ENCODE data around the gene TSPAN2. TPM values are rescaled to one million over a fixed set of nuclear protein-coding genes. Genes with fewer than 3 reads are reported as not detected.

Gene TSPAN2
- total and polyA plus RNA-seq, 7 donors: 0.46 to 122 (median 61.5) TPM

DNA sequence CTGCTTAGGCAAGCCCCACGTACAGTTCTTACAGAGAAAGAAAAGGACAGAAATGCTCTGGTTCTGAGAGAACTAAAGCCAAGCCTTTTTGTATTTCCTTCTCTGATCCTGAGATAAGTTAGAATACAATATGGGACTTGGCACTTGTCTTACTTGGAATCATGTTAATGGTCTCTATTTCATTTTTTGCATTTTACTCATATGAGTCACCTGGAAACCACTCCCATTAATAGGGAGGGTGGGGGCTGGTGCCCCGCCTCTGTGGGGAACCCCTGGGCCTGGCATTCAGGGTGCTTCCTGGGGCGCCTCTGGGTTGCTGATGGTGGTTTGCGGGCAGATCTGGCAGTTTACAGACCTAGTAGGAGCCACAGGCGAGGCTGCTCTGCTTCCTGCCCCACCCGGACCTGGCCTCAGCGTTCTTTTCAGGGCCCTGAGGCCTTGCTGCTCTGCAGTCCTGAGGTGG, 26.7 kb downstream of the TSPAN2 start:
- intact Hi-C loops (cut with DNase I): no loop called here

DNA sequence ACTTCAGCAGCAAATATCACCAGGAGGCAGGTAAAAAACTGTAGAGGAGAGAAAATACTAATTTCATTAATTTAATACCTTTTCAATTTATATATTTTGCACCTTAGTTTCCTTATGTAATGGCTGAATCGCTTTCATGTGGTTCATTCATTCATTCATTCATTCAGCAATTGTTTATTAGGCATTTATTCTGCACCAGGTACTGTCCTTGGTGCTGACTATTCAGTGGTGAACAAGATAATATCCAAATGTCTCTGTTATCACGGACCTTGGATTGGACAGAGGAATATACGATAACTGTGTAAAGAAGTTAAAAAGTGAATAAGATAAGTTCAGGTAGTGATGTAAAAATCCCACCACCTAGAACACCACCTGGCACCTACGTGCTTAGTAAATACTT, 28.8 kb downstream of the TSPAN2 start:
- TF ChIP-seq POLR2A (IDR thresholded peaks at IDR 0.05): no peak
- no peak for TF ChIP-seq POLR2AphosphoS5 (IDR thresholded peaks at IDR 0.05)
- no peak for TF ChIP-seq EP300 (IDR thresholded peaks at IDR 0.05)
- TF ChIP-seq, protein P1, sequence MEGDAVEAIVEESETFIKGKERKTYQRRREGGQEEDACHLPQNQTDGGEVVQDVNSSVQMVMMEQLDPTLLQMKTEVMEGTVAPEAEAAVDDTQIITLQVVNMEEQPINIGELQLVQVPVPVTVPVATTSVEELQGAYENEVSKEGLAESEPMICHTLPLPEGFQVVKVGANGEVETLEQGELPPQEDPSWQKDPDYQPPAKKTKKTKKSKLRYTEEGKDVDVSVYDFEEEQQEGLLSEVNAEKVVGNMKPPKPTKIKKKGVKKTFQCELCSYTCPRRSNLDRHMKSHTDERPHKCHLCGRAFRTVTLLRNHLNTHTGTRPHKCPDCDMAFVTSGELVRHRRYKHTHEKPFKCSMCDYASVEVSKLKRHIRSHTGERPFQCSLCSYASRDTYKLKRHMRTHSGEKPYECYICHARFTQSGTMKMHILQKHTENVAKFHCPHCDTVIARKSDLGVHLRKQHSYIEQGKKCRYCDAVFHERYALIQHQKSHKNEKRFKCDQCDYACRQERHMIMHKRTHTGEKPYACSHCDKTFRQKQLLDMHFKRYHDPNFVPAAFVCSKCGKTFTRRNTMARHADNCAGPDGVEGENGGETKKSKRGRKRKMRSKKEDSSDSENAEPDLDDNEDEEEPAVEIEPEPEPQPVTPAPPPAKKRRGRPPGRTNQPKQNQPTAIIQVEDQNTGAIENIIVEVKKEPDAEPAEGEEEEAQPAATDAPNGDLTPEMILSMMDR (IDR thresholded peaks at IDR 0.05): no peak
- no peak for DNase-seq
- intact Hi-C loops (cut with DNase I): no loop called here
- Histone ChIP-seq H3K36me3 (peaks cover 0 to 33% (median 2%) of the 10 kb centered on the region in 4 donors), H3K27me3 (no peaks in the 10 kb centered on the region), H3K27ac (no peak overlapping the region), H3K4me3 (no peak overlapping the region), H3K9me3 (no peaks in the 10 kb centered on the region), H3K4me1 (peaks cover 0 to 42% (median 35%) of the 10 kb centered on the region in 4 donors)
- 64 to 80% methylated on average over 4 of the region's 4 CpGs for WGBS, 2 donors

More for the DNA sequence above, 26.7 kb downstream of the TSPAN2 start:
- H3K27me3 ChIP-seq: no peaks in the 10 kb centered on the region
- peaks cover 0 to 41% (median 29%) of the 10 kb centered on the region in 4 donors for H3K4me1 ChIP-seq
- H3K4me3 ChIP-seq: no peak overlapping the region
- peaks cover 0 to 26% (median 2%) of the 10 kb centered on the region in 4 donors for H3K36me3 ChIP-seq
- TF ChIP-seq EP300 (IDR thresholded peaks at IDR 0.05) (no peak), POLR2A (IDR thresholded peaks at IDR 0.05) (no peak), POLR2AphosphoS5 (IDR thresholded peaks at IDR 0.05) (no peak)
- TF ChIP-seq, protein P1 (IDR thresholded peaks at IDR 0.05): no peak
- no peaks in the 10 kb centered on the region for H3K9me3 ChIP-seq
- 9 to 27% methylated on average over 7 of the region's 7 CpGs for WGBS, 2 donors
- H3K27ac ChIP-seq: peak overlapping the region; percentile 28 to 87 (median 41)
- no peak for DNase-seq

DNA sequence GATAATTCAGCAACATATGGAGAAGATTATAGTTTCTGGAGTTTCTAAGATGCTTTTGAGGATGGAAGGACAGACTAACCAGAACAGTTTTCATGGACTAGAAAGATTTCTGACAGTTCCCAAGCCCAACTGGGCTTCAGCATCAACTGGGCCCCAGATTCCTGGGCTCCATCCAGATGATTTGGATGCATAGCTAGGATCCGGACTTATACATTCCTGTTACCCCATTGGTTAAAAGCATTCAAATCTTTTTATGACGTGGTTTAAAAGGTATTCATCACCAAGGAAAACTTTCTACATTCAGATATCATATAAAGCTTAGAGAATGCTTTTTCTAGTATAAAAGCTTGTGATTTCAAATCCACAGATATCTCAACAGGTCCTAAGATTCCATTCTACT, 30.0 kb downstream of the TSPAN2 start:
- H3K27me3 ChIP-seq: no peaks in the 10 kb centered on the region
- peaks cover 0 to 33% (median 26%) of the 10 kb centered on the region in 4 donors for H3K4me1 ChIP-seq
- no peak overlapping the region for H3K27ac ChIP-seq
- intact Hi-C loops (cut with DNase I): loop anchor here (10.0 kb wide), 1 partner anchor 305 kb away; the partner anchor contains the start of gene CSDE1
- no peak overlapping the region for H3K4me3 ChIP-seq
- 44 to 48% methylated on average over 2 of the region's 2 CpGs for WGBS, 2 donors
- no peaks in the 10 kb centered on the region for H3K9me3 ChIP-seq
- TF ChIP-seq POLR2A (IDR thresholded peaks at IDR 0.05) (no peak), EP300 (IDR thresholded peaks at IDR 0.05) (no peak), POLR2AphosphoS5 (IDR thresholded peaks at IDR 0.05) (no peak)
- TF ChIP-seq, protein P1 (IDR thresholded peaks at IDR 0.05): no peak
- no peak for DNase-seq
- H3K36me3 ChIP-seq: peaks cover 0 to 37% (median 2%) of the 10 kb centered on the region in 4 donors

DNA sequence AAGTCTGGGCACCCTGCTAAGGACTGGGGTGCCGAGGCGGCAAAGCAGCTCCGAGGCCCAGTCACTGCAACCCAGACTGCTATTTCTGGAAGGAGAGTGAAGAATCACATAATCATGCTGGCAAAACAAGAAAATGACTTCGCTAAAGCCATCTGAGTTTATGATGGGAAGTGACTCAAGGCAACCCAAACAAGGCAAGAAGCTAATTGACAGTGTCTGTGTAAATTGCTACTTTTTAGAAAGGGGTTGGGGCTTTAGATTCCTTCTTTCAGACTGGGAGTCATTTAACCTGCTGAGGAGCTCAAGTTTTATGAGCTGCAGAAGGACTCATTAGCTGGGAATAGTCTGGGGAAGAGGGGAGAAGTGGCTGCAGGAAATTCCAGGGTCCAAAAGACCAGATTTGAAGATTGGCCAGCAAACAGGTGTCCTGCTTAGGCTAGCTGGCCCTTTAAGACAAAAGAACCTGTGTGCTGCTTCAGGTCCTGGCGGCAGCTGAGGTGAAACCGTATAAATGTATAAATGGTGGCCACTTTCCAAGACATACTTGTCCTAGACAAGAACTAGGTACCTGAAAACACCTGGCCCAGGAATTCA, 31.5 kb downstream of the TSPAN2 start:
- peak overlapping the region; percentile 48 to 76 (median 70) for H3K27ac ChIP-seq
- no peak for TF ChIP-seq EP300 (IDR thresholded peaks at IDR 0.05)
- TF ChIP-seq, protein P1 (IDR thresholded peaks at IDR 0.05): no peak

More for the DNA sequence above, 31.5 kb downstream of the TSPAN2 start:
- peaks cover 0 to 31% (median 23%) of the 10 kb centered on the region in 4 donors for H3K4me1 ChIP-seq
- no peak overlapping the region for H3K4me3 ChIP-seq
- DNase-seq: no peak
- H3K9me3 ChIP-seq: no peaks in the 10 kb centered on the region
- peaks cover 0 to 51% (median 2%) of the 10 kb centered on the region in 4 donors for H3K36me3 ChIP-seq
- intact Hi-C loops (cut with DNase I): loop anchor here (10.0 kb wide), 1 partner anchor 303 kb away; the partner anchor contains the start of gene CSDE1
- H3K27me3 ChIP-seq: no peaks in the 10 kb centered on the region
- 37 to 76% methylated on average over 6 of the region's 6 CpGs for WGBS, 2 donors
